K562 (cell line): ENCODE results near the gene CDKN1C. TPM values are rescaled to one million over a fixed set of nuclear protein-coding genes. Genes with fewer than 3 reads are reported as not detected.

Source experiments
- ATAC-seq: fragments of 200-7000 bp; cut with Tn5 transposase; 3 replicates; pipeline ENCODE4 v1.9.1; 2020; ENCODE audit warnings: moderate library complexity
- BruUV-seq: library from RNA; stranded (reverse); fragments of 400-500 nt; replicated peaks from 2 replicates; lab custom pipeline; 2021; lab: Mats Ljungman, UMichigan
- CTCF ChIA-PET: fragments of 300-600 bp; formaldehyde crosslinking; extraction: SDS; loops from one replicate; lab custom pipeline; 2021; ENCODE audit warnings: low intra/inter-chr PET ratio; lab: Yijun Ruan, JAX
- POLR2A ChIA-PET: fragments of 300-600, 350-650 bp; sonication (Branson Sonifier 250); formaldehyde crosslinking; extraction: SDS; loops from one replicate; lab custom pipeline; 2021; ENCODE audit warnings: antibody characterized with exemption, inconsistent platforms; lab: Yijun Ruan, JAX
- DNase-seq, 4 experiments: peaks; one replicate each; pipeline versions ENCODE4 v3.0.0 to v3.0.0-alpha.2; 2011 to 2018; ENCODE audit warnings: low spot score in 3 of 4, mixed read lengths in 3 of 4; ENCODE audit errors: extremely low read depth in 1 of 4
- FAIRE-seq: peaks from 2 replicates; lab custom pipeline; 2011; peaks lifted over from hg19 to GRCh38; lab: Jason Lieb, UNC
- H2AFZ ChIP-seq: 2 replicates; pipeline ENCODE4 v1.6.0; 2011; ENCODE audit warnings: low read depth, low read length, control low read depth, inconsistent platforms
- H3K27ac ChIP-seq: fragments of 200-600 bp; 3 replicates; pipeline ENCODE4 v1.8.0; 2011; ENCODE audit warnings: low read depth, mild to moderate bottlenecking, control low read depth, inconsistent platforms, low read length, moderate library complexity, mixed read lengths; ENCODE audit errors: extremely low read depth
- H3K27me3 ChIP-seq, 2 experiments: fragments of 300-600 bp in 1 of 2; 2 replicates in 1 of 2; 3 replicates in 1 of 2; pipeline versions ENCODE4 v1.6.0 to v1.8.0; 2011; ENCODE audit warnings: inconsistent platforms in 2 of 2, low read length in 2 of 2, mild to moderate bottlenecking in 1 of 2, mixed read lengths in 1 of 2, moderate library complexity in 1 of 2; ENCODE audit not compliant: control insufficient read depth in 2 of 2, insufficient read depth in 2 of 2
- H3K36me3 ChIP-seq: fragments of 300-600 bp; 3 replicates; pipeline ENCODE4 v1.8.0; 2011; ENCODE audit warnings: mild to moderate bottlenecking, low read length, inconsistent platforms; ENCODE audit not compliant: control insufficient read depth, insufficient read depth
- H3K4me1 ChIP-seq, 2 experiments: fragments of 200-600 bp in 1 of 2; replicated peaks in 1 of 2; 2 replicates in 1 of 2; 3 replicates in 1 of 2; pipeline versions ENCODE4 v1.5.1 to v1.8.0; 2011; ENCODE audit warnings: inconsistent platforms in 2 of 2, low read length in 2 of 2, mild to moderate bottlenecking in 1 of 2, mixed read lengths in 1 of 2, moderate library complexity in 1 of 2; ENCODE audit not compliant: control insufficient read depth in 2 of 2, insufficient read depth in 2 of 2
- H3K4me2 ChIP-seq: 2 replicates; pipeline ENCODE4 v1.6.1; 2011; ENCODE audit warnings: low read length, control low read depth, inconsistent platforms, mixed read lengths; ENCODE audit not compliant: insufficient read depth
- H3K4me3 ChIP-seq: fragments of 200-600 bp; sonication (generic), shearing (Covaris generic); 2 replicates; pipeline ENCODE4 v1.5.1; 2016; ENCODE audit warnings: control low read depth, inconsistent platforms
- H3K79me2 ChIP-seq: fragments of 200-600 bp; 3 replicates; pipeline ENCODE4 v1.8.0; 2011; ENCODE audit warnings: low read length, inconsistent platforms; ENCODE audit not compliant: control insufficient read depth, insufficient read depth
- H3K9ac ChIP-seq, 2 experiments: 2 replicates each; pipeline versions ENCODE4 v1.6.0 to v1.6.1; 2011; ENCODE audit warnings: low read depth in 2 of 2, low read length in 2 of 2, control low read depth in 1 of 2, inconsistent platforms in 1 of 2, mild to moderate bottlenecking in 1 of 2, mixed read lengths in 1 of 2; ENCODE audit not compliant: insufficient read depth in 1 of 2
- H3K9me1 ChIP-seq: one replicate; pipeline ENCODE4 v1.6.0; 2011; ENCODE audit warnings: inconsistent platforms, mild to moderate bottlenecking, low read length, moderate library complexity; ENCODE audit not compliant: control insufficient read depth, insufficient read depth
- H3K9me3 ChIP-seq: replicated peaks from 2 replicates; pipeline ENCODE4 v1.5.1; 2011; ENCODE audit warnings: low read depth, low read length, inconsistent platforms; ENCODE audit not compliant: control insufficient read depth, insufficient read depth
- H4K20me1 ChIP-seq: replicated peaks from 2 replicates; pipeline ENCODE4 v1.6.1; 2011; ENCODE audit warnings: low read length, inconsistent platforms, mixed read lengths; ENCODE audit not compliant: control insufficient read depth, insufficient read depth
- EHMT2 ChIP-seq: fragments of 450-650 bp; IDR thresholded peaks from 2 replicates; pipeline ENCODE4 v1.6.1; 2018; ENCODE audit warnings: antibody characterized with exemption
- ESRRA ChIP-seq: fragments of 450-650 bp; IDR thresholded peaks from 2 replicates; pipeline ENCODE4 v1.6.1; 2014; ENCODE audit warnings: low read depth, mild to moderate bottlenecking, moderate library complexity, borderline replicate concordance
- HLTF ChIP-seq: fragments of 450-650 bp; IDR thresholded peaks from 2 replicates; pipeline ENCODE4 v1.6.1; 2016
- MTA1 ChIP-seq: fragments of 450-650 bp; IDR thresholded peaks from 2 replicates; pipeline ENCODE4 v1.6.1; 2017; ENCODE audit warnings: borderline replicate concordance
- NEUROD1 ChIP-seq: fragments of 150-350 bp; IDR thresholded peaks from 2 replicates; pipeline ENCODE4 v1.6.1; 2014; ENCODE audit warnings: borderline replicate concordance, low read length, low read depth; ENCODE audit not compliant: partially characterized antibody
- NR2C2 ChIP-seq, 2 experiments: fragments of 200-800 bp in 1 of 2; sonication (Bioruptor generic) in 1 of 2; sonication (generic) in 1 of 2; formaldehyde crosslinking in 1 of 2; IDR thresholded peaks; 2 replicates each; pipeline versions ENCODE4 v1.6.1 to v1.8.0; 2016 to 2022; ENCODE audit warnings: mild to moderate bottlenecking in 1 of 2, missing compliant biosample characterization in 1 of 2, missing genetic modification characterization in 1 of 2, missing genetic modification reagents in 1 of 2
- NUFIP1 ChIP-seq: fragments of 450-650 bp; IDR thresholded peaks from 2 replicates; pipeline ENCODE4 v1.6.1; 2018; ENCODE audit not compliant: partially characterized antibody
- POU5F1 ChIP-seq: fragments of 150-350 bp; IDR thresholded peaks from 2 replicates; pipeline ENCODE4 v1.6.1; 2014; ENCODE audit warnings: borderline replicate concordance, low read length, low read depth, mild to moderate bottlenecking; ENCODE audit not compliant: partially characterized antibody
- SNIP1 ChIP-seq: fragments of 450-650 bp; IDR thresholded peaks from 2 replicates; pipeline ENCODE4 v1.7.1; 2017; ENCODE audit warnings: low read depth, mild to moderate bottlenecking
- YBX1 ChIP-seq: fragments of 450-650 bp; IDR thresholded peaks from 2 replicates; pipeline ENCODE4 v1.7.1; 2016; ENCODE audit warnings: mild to moderate bottlenecking
- ZFPM2 ChIP-seq: fragments of 250-450 bp; sonication (Bioruptor Pico); IDR thresholded peaks from 2 replicates; pipeline ENCODE4 v1.5.1; 2022; ENCODE audit warnings: mild to moderate bottlenecking
- WGBS: fragments of 100-300 bp; shearing (Covaris generic); methylation state at CpG from one replicate; pipeline ENCODE4 v1.1.6; 2016; ENCODE audit warnings: low coverage, mixed read lengths; ENCODE audit not compliant: insufficient coverage; ENCODE audit errors: missing lambda C conversion rate; 5-methylcytosine and 5-hydroxymethylcytosine counted together
- in situ Hi-C: fragments of 300-500 bp; cut with MboI; formaldehyde crosslinking; loops from 4 replicates; pipeline ENCODE4 v1.15.0; 2018; ENCODE audit warnings: inconsistent platforms, mixed read lengths
- intact Hi-C: fragments of 100-400 bp; cut with micrococcal nuclease; formaldehyde crosslinking; loops from 2 replicates; pipeline ENCODE4 v1.14.2; 2022
- polyA plus RNA-seq, 8 experiments: library from polyadenylated mRNA; depleted of rRNA in 4 of 8; stranded (reverse) in 5 of 8; unstranded in 3 of 8; fragments of >200 nt; fragmentation: Nextera tagmentation in 2 of 8; fragmentation: Illumina TruSeq in 1 of 8; extraction: Ambion mirVana in 2 of 8; extraction: Trizol in 1 of 8; gene quantifications; 2 replicates each; pipeline versions ENCODE4 v1.2.1 to v1.2.3, GENCODE V29; 2011 to 2014; ENCODE audit warnings: inconsistent platforms in 1 of 8, missing spikeins in 1 of 8
- total RNA-seq, 7 experiments: library from RNA; depleted of rRNA in 6 of 7; stranded (reverse); fragments of >200 nt in 6 of 7; fragmentation: Illumina TruSeq in 2 of 7; extraction: Trizol in 2 of 7; gene quantifications; 2 replicates each; pipeline versions ENCODE4 v1.2.1 to v1.2.3, GENCODE V29; 2011 to 2021; ENCODE audit warnings: low replicate concordance in 1 of 7
- TF ChIP-seq, protein P1 (sequence below), 2 experiments: fragments of 450-650 bp; IDR thresholded peaks; 2 replicates each; pipeline ENCODE4 v1.6.1; 2016
- TF ChIP-seq, protein P2 (sequence below): fragments of 450-650 bp; conservative IDR thresholded peaks from 2 replicates; pipeline ENCODE4 v1.6.1; 2016; ENCODE audit warnings: missing genetic modification characterization, low read depth, mild to moderate bottlenecking, missing compliant biosample characterization, moderate library complexity

The CDKN1C gene
- total and polyA plus RNA-seq, 9 of the 15 experiments (the other 6 are each of a cell fraction or from before 2014, with no cell fraction given) = 2.8 to 21.1 (median 9.3) TPM

DNA sequence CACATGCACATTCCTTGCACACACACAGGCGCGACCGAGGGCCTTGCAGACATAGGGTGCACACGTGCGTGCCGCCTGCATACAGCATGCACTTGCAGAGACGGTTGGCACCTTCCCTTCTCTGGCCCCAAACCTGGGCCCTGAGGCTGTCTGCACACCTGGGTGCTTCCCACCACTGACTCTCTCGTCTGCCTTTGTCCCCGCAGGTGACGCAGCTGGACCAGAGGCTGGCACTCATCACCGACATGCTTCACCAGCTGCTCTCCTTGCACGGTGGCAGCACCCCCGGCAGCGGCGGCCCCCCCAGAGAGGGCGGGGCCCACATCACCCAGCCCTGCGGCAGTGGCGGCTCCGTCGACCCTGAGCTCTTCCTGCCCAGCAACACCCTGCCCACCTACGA lies 38.0 kb downstream of the CDKN1C start:
- intact Hi-C loops = no loop called here
- Histone ChIP-seq H3K4me1 (peaks cover 17 to 78% of the 10 kb centered on the region in 2 experiments), H2AFZ (no peak overlapping the region), H3K79me2 (no peaks in the 10 kb centered on the region), H3K4me3 (no peak overlapping the region), H3K36me3 (no peaks in the 10 kb centered on the region), H3K27ac (no peak overlapping the region), H3K4me2 (no peak overlapping the region), H3K9me3 (no peaks in the 10 kb centered on the region), H3K9me1 (peaks cover 5% of the 10 kb centered on the region), H3K9ac (no peak overlapping the region; a peak in 1 of 4 replicates), H3K27me3 (no peaks in the 10 kb centered on the region; a peak in 1 of 5 replicates), H4K20me1 (no peaks in the 10 kb centered on the region)
- ChIA-PET CTCF (no interaction called here), POLR2A (no interaction called here)
- FAIRE-seq (no peak), ATAC-seq (no peak), DNase-seq (no peak)
- in situ Hi-C loops = no loop called here
- no TSS peak for BruUV-seq
- WGBS = 64% methylated on average over 21 of the region's 21 CpGs
- no peak for TF ChIP-seq ESRRA
- no peak for TF ChIP-seq NR2C2 (CRISPR knock-in tag; IDR thresholded peaks at IDR 0.05)
- no peak for TF ChIP-seq NR2C2 (tag; IDR thresholded peaks at IDR 0.05)
- TF ChIP-seq MTA1 = no peak
- TF ChIP-seq EHMT2 = no peak
- no peak for TF ChIP-seq NUFIP1
- TF ChIP-seq, protein P1, sequence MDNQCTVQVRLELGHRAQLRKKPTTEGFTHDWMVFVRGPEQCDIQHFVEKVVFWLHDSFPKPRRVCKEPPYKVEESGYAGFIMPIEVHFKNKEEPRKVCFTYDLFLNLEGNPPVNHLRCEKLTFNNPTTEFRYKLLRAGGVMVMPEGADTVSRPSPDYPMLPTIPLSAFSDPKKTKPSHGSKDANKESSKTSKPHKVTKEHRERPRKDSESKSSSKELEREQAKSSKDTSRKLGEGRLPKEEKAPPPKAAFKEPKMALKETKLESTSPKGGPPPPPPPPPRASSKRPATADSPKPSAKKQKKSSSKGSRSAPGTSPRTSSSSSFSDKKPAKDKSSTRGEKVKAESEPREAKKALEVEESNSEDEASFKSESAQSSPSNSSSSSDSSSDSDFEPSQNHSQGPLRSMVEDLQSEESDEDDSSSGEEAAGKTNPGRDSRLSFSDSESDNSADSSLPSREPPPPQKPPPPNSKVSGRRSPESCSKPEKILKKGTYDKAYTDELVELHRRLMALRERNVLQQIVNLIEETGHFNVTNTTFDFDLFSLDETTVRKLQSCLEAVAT (IDR thresholded peaks at IDR 0.05) = no peak
- no peak for TF ChIP-seq HLTF
- TF ChIP-seq, protein P2, sequence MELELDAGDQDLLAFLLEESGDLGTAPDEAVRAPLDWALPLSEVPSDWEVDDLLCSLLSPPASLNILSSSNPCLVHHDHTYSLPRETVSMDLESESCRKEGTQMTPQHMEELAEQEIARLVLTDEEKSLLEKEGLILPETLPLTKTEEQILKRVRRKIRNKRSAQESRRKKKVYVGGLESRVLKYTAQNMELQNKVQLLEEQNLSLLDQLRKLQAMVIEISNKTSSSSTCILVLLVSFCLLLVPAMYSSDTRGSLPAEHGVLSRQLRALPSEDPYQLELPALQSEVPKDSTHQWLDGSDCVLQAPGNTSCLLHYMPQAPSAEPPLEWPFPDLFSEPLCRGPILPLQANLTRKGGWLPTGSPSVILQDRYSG (tag) = no peak
- TF ChIP-seq POU5F1 = no peak
- no peak for TF ChIP-seq SNIP1
- TF ChIP-seq NEUROD1 = no peak
- TF ChIP-seq ZFPM2 (CRISPR knock-in tag) = no peak
- no peak for TF ChIP-seq YBX1
